Measurements from ENCODE around the gene ZNF74.
"Not testable (repeated sequence)": the region's sequence is repeated elsewhere in the genome, so short reads cannot be mapped to it uniquely, and the experiment has no call there.

DNA sequence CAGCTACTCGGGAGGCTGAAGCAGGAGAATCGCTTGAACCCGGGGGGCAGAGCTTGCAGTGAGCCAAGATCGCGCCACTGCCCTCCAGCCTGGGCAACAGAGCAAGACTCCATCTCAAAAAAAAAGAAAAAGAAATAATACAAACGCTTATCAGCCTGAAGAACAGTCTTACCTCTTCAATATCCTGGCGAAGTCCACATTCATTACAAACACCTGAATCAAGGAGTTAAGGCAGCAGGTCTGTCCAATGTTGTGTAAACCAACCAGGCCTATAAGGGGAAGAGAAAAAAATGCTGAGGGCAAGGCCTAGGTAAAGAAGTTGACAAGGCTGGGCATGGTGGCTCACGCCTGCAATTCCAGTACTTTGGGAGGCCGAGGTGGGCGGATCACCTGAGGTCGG lies 17.0 kb upstream of the ZNF74 start:
- TF ChIP-seq, protein P1, sequence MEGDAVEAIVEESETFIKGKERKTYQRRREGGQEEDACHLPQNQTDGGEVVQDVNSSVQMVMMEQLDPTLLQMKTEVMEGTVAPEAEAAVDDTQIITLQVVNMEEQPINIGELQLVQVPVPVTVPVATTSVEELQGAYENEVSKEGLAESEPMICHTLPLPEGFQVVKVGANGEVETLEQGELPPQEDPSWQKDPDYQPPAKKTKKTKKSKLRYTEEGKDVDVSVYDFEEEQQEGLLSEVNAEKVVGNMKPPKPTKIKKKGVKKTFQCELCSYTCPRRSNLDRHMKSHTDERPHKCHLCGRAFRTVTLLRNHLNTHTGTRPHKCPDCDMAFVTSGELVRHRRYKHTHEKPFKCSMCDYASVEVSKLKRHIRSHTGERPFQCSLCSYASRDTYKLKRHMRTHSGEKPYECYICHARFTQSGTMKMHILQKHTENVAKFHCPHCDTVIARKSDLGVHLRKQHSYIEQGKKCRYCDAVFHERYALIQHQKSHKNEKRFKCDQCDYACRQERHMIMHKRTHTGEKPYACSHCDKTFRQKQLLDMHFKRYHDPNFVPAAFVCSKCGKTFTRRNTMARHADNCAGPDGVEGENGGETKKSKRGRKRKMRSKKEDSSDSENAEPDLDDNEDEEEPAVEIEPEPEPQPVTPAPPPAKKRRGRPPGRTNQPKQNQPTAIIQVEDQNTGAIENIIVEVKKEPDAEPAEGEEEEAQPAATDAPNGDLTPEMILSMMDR (IDR thresholded peaks at IDR 0.05) = not testable (repeated sequence)
- TF ChIP-seq POLR2A (IDR thresholded peaks at IDR 0.05) = not testable (repeated sequence)
